Neural progenitor cell (in vitro differentiated cells): ENCODE measurements around the gene TMEM43.

ENCODE experiments used
- EZH2 ChIP-seq: fragments of 200-600 bp; sonication (generic); IDR thresholded peaks from 2 replicates; pipeline ENCODE4 v1.6.1; 2017; ENCODE audit warnings: antibody characterized with exemption, mild to moderate bottlenecking, moderate library complexity
- TF ChIP-seq, protein P1 (sequence below): fragments of 200-600 bp; sonication (generic); IDR thresholded peaks from 2 replicates; pipeline ENCODE4 v1.5.1; 2017; ENCODE audit warnings: antibody characterized with exemption, mild to moderate bottlenecking

DNA sequence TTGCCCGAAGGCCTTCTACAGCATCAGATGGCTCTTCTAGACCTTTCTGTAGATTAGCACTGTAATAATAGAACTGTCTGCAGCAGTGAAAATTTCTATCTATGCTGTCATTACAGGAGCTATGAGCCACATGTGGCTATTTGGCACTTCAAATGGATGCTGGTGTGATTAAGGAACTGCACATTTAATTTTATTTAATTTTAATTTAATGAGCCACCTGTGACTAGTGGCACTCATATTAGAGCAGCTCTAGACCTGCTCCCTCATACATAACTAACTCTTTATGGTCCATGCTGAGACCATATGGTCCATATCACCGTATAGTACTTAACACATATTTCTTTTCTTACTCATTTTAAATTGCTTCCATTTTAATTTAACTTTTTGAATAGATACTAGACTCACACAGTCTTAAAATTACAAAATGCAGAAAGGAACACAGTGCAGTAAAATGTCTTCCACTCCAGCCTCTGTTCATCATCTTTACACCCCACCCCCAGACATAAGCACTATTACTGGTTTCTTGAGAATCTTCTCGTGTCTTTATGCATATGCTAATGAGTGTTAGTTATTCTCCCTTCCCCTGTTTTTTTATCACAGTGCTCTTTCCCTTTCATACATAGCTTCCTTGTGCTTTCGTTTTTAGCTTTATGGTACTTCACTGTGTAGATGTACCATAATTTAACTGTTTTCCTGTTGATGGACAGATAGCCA is 63.3 kb downstream of the TMEM43 start:
- TF ChIP-seq, protein P1, sequence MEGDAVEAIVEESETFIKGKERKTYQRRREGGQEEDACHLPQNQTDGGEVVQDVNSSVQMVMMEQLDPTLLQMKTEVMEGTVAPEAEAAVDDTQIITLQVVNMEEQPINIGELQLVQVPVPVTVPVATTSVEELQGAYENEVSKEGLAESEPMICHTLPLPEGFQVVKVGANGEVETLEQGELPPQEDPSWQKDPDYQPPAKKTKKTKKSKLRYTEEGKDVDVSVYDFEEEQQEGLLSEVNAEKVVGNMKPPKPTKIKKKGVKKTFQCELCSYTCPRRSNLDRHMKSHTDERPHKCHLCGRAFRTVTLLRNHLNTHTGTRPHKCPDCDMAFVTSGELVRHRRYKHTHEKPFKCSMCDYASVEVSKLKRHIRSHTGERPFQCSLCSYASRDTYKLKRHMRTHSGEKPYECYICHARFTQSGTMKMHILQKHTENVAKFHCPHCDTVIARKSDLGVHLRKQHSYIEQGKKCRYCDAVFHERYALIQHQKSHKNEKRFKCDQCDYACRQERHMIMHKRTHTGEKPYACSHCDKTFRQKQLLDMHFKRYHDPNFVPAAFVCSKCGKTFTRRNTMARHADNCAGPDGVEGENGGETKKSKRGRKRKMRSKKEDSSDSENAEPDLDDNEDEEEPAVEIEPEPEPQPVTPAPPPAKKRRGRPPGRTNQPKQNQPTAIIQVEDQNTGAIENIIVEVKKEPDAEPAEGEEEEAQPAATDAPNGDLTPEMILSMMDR, result no peak
- no peak for TF ChIP-seq EZH2
